NCI-H128 (cell line): ENCODE results near the gene INCENP.

Source experiments
- DNase-seq: peaks from one replicate; lab custom pipeline; 2025; ENCODE audit not compliant: unreplicated experiment; lab: John Stamatoyannopoulos, UW

INCENP gene

GRCh38 chr11:62140304-62141110 is 16.7 kb downstream of the INCENP start:
- DNase-seq, result no peak

- DNase-seq, result no peak
Observed at GRCh38 chr11:62141111-62142042, 17.6 kb downstream of the INCENP start.

GRCh38 chr11:62142043-62142375 is 18.2 kb downstream of the INCENP start:
- no peak for DNase-seq

- no peak for DNase-seq
Observed at GRCh38 chr11:62142921-62143320, 19.1 kb downstream of the INCENP start.

GRCh38 chr11:62143727-62144126 is 19.9 kb downstream of the INCENP start:
- DNase-seq, result no peak

GRCh38 chr11:62144641-62145255 is 20.9 kb downstream of the INCENP start:
- no peak for DNase-seq

- no peak for DNase-seq
Observed at GRCh38 chr11:62145261-62145871, 21.6 kb downstream of the INCENP start.

GRCh38 chr11:62146476-62147200 is 22.8 kb downstream of the INCENP start:
- DNase-seq, result no peak

- DNase-seq, result no peak
Observed at GRCh38 chr11:62147545-62147944, 23.7 kb downstream of the INCENP start.

GRCh38 chr11:62148271-62148980 is 24.6 kb downstream of the INCENP start:
- DNase-seq, result no peak

- no peak for DNase-seq
Observed at GRCh38 chr11:62149986-62150886, 26.4 kb downstream of the INCENP start.

- DNase-seq, result no peak
Observed at GRCh38 chr11:62150887-62151736, 27.3 kb downstream of the INCENP start.

- DNase-seq, result no peak
Observed at GRCh38 chr11:62151737-62152102, 27.9 kb downstream of the INCENP start.

GRCh38 chr11:62152245-62153086 is 28.7 kb downstream of the INCENP start:
- no peak for DNase-seq

- no peak for DNase-seq
Observed at GRCh38 chr11:62153087-62153395, 29.2 kb downstream of the INCENP start.

- DNase-seq, result no peak
Observed at GRCh38 chr11:62153617-62154016, 29.8 kb downstream of the INCENP start.

- DNase-seq, result no peak
Observed at GRCh38 chr11:62157603-62158002, 33.8 kb downstream of the INCENP start.
